ENCODE results near the gene MMP20. TPM values are rescaled to one million over a fixed set of nuclear protein-coding genes. Genes with fewer than 3 reads are reported as not detected.

Gene MMP20
- total RNA-seq, 1 donor from 2014 or later, result not detected

- Mint-ChIP-seq H3K4me3 (ENCODE audit: unreplicated experiment) (no peak overlapping the region), H3K9me3 (ENCODE audit: unreplicated experiment) (peaks cover 3% of the 10 kb centered on the region), H3K4me1 (ENCODE audit: low read depth, unreplicated experiment) (peaks cover 14% of the 10 kb centered on the region), H3K27me3 (ENCODE audit: low read depth, unreplicated experiment) (no peaks in the 10 kb centered on the region), H3K27ac (ENCODE audit: unreplicated experiment) (no peak overlapping the region), H3K36me3 (ENCODE audit: low read depth, unreplicated experiment) (no peaks in the 10 kb centered on the region)
- no peaks in the 10 kb centered on the region for H3K27me3 ChIP-seq (ENCODE audit: insufficient read depth, low read length)
- no peak for TF ChIP-seq EZH2 (IDR thresholded peaks at IDR 0.05; ENCODE audit: insufficient read depth, low read length)
- TF ChIP-seq CTCF (IDR thresholded peaks at IDR 0.05; ENCODE audit: insufficient read depth, low read depth, low read length), result no peak
- H4K20me1 ChIP-seq (ENCODE audit: insufficient read depth, low read length), result no peaks in the 10 kb centered on the region
- no peak overlapping the region for H3K4me2 ChIP-seq (ENCODE audit: low read length)
- H3K9ac ChIP-seq (ENCODE audit: low read length), result no peak overlapping the region
- no peak for DNase-seq (ENCODE audit: low read depth)
- no peak for FAIRE-seq
- H3K4me1 ChIP-seq (ENCODE audit: insufficient read depth, low read length), result no peaks in the 10 kb centered on the region
- no peak overlapping the region for H3K27ac ChIP-seq (ENCODE audit: low read depth, low read length)
- H3K4me3 ChIP-seq (ENCODE audit: insufficient read depth, low read depth, low read length), result no peak overlapping the region
- H3K9me3 ChIP-seq (ENCODE audit: insufficient read depth, low read depth, low read length), result no peaks in the 10 kb centered on the region
- no peak overlapping the region for H2AFZ ChIP-seq (ENCODE audit: low read depth, low read length)
- no peaks in the 10 kb centered on the region for H3K79me2 ChIP-seq (ENCODE audit: insufficient read depth, low read length)
- no peaks in the 10 kb centered on the region for H3K36me3 ChIP-seq (ENCODE audit: insufficient read depth, low read length)
These were observed 33.9 kb downstream of the MMP20 start for GRCh38 chr11:102591160-102591718.

GRCh38 chr11:102590276-102591049 lies 34.7 kb downstream of the MMP20 start:
- no peak for FAIRE-seq
- H3K27ac ChIP-seq (ENCODE audit: low read depth, low read length), result no peak overlapping the region

More at GRCh38 chr11:102590276-102591049, 34.7 kb downstream of the MMP20 start:
- Histone ChIP-seq H3K4me2 (ENCODE audit: low read length) (no peak overlapping the region), H4K20me1 (ENCODE audit: insufficient read depth, low read length) (no peaks in the 10 kb centered on the region), H2AFZ (ENCODE audit: low read depth, low read length) (no peak overlapping the region), H3K9ac (ENCODE audit: low read length) (no peak overlapping the region), H3K36me3 (ENCODE audit: insufficient read depth, low read length) (no peaks in the 10 kb centered on the region), H3K4me1 (ENCODE audit: insufficient read depth, low read length) (no peaks in the 10 kb centered on the region), H3K9me3 (ENCODE audit: insufficient read depth, low read depth, low read length) (no peaks in the 10 kb centered on the region), H3K4me3 (ENCODE audit: insufficient read depth, low read depth, low read length) (no peak overlapping the region), H3K27me3 (ENCODE audit: insufficient read depth, low read length) (no peaks in the 10 kb centered on the region), H3K79me2 (ENCODE audit: insufficient read depth, low read length) (no peaks in the 10 kb centered on the region)
- no peak overlapping the region for H3K4me3 Mint-ChIP-seq (ENCODE audit: unreplicated experiment)
- no peak for TF ChIP-seq EZH2 (IDR thresholded peaks at IDR 0.05; ENCODE audit: insufficient read depth, low read length)
- TF ChIP-seq CTCF (IDR thresholded peaks at IDR 0.05; ENCODE audit: insufficient read depth, low read depth, low read length), result no peak
- H3K27ac Mint-ChIP-seq (ENCODE audit: unreplicated experiment), result no peak overlapping the region
- DNase-seq (ENCODE audit: low read depth), result no peak
- no peaks in the 10 kb centered on the region for H3K36me3 Mint-ChIP-seq (ENCODE audit: low read depth, unreplicated experiment)
- no peaks in the 10 kb centered on the region for H3K27me3 Mint-ChIP-seq (ENCODE audit: low read depth, unreplicated experiment)
- H3K9me3 Mint-ChIP-seq (ENCODE audit: unreplicated experiment), result peaks cover 5% of the 10 kb centered on the region
- H3K4me1 Mint-ChIP-seq (ENCODE audit: low read depth, unreplicated experiment), result peaks cover 14% of the 10 kb centered on the region

Data from astrocyte (in vitro differentiated cells and primary cell).